Stomach (tissue), 9 donors: ENCODE data around the gene XYLT1. TPM values are rescaled to one million over a fixed set of nuclear protein-coding genes. Genes with fewer than 3 reads are reported as not detected.

Source experiments
- DNase-seq, 2 donors: peaks; one replicate each; pipeline versions ENCODE4 v3.0.0 to v3.0.0-alpha.2; 2013 to 2019
- H3K27ac ChIP-seq, 5 donors: fragments of 200-600 bp in 4 of 5; sonication (generic) in 4 of 5; one replicate each; pipeline ENCODE4 v1.5.1; 2013 to 2019; ENCODE audit warnings: mild to moderate bottlenecking in 1 of 5, moderate library complexity in 1 of 5
- H3K27me3 ChIP-seq, 3 donors: fragments of 200-600 bp; sonication (generic); one replicate each; pipeline ENCODE4 v1.5.1; 2017 to 2019; ENCODE audit warnings: mixed run types in 1 of 3
- H3K36me3 ChIP-seq, 4 donors: fragments of 200-600 bp; sonication (generic); 1 replicate in 3 of 4; 2 replicates in 1 of 4; pipeline ENCODE4 v1.5.1; 2016 to 2019
- H3K4me1 ChIP-seq, 4 donors: fragments of 200-600 bp; sonication (generic); one replicate each; pipeline ENCODE4 v1.5.1; 2016 to 2019
- H3K4me3 ChIP-seq, 4 donors: fragments of 200-600 bp; sonication (generic) in 3 of 4; one replicate each; pipeline ENCODE4 v1.5.1; 2016 to 2019; ENCODE audit warnings: mild to moderate bottlenecking in 1 of 4
- H3K9me3 ChIP-seq, 4 donors: fragments of 200-600 bp; sonication (generic); one replicate each; pipeline ENCODE4 v1.5.1; 2016 to 2019
- EP300 ChIP-seq: sonication (generic); formaldehyde crosslinking; IDR thresholded peaks from one replicate; pipeline ENCODE4 v1.6.1; 2017; ENCODE audit warnings: antibody characterized with exemption
- POLR2A ChIP-seq, 4 donors: fragments of 450-650 bp; IDR thresholded peaks; one replicate each; pipeline ENCODE4 v1.6.1; 2016; ENCODE audit warnings: antibody characterized with exemption in 4 of 4, control low read depth in 2 of 4, mild to moderate bottlenecking in 1 of 4, moderate library complexity in 1 of 4
- POLR2AphosphoS5 ChIP-seq, 3 donors: sonication (generic); formaldehyde crosslinking; IDR thresholded peaks; one replicate each; pipeline ENCODE4 v1.6.1; 2016; ENCODE audit warnings: antibody characterized with exemption in 3 of 3
- WGBS, 5 donors: extraction: QIAGEN DNeasy Blood & Tissue Kit in 3 of 5; methylation state at CpG; one replicate each; pipeline versions ENCODE4 v1.1.5 to v1.1.7; 2013 to 2018; 5-methylcytosine and 5-hydroxymethylcytosine counted together
- intact Hi-C: fragments of 100-400 bp; cut with DNase I; formaldehyde crosslinking; loops from one replicate; pipeline ENCODE4 v1.15.1; 2023; ENCODE audit warnings: low total_unique reads
- polyA plus RNA-seq, 3 donors: library from polyadenylated mRNA; stranded (reverse); fragments of 200-250 nt; gene quantifications; one replicate each; pipeline ENCODE4 v1.2.3, GENCODE V29; 2013
- total RNA-seq, 5 donors: library from RNA; depleted of rRNA; stranded (reverse); fragments of >200 nt; gene quantifications; one replicate each; pipeline versions ENCODE4 v1.1.0 to v1.2.3, GENCODE V29; 2014 to 2016
- TF ChIP-seq, protein P1 (sequence below), 7 experiments: fragments of 450-650 bp in 4 of 7; fragments of 200-600 bp in 3 of 7; sonication (generic) in 3 of 7; IDR thresholded peaks; one replicate each; pipeline ENCODE4 v1.5.1; 2016 to 2019; ENCODE audit warnings: antibody characterized with exemption in 7 of 7, control low read depth in 2 of 7, mild to moderate bottlenecking in 1 of 7
- donor health status: healthy with polysubstance abuse.
- donor health status: Bipolar disorder and iron deficiency.
- donor health status: healthy.

XYLT1 gene
- total and polyA plus RNA-seq, 8 donors: 0.87 to 59.5 (median 9.5) TPM

DNA sequence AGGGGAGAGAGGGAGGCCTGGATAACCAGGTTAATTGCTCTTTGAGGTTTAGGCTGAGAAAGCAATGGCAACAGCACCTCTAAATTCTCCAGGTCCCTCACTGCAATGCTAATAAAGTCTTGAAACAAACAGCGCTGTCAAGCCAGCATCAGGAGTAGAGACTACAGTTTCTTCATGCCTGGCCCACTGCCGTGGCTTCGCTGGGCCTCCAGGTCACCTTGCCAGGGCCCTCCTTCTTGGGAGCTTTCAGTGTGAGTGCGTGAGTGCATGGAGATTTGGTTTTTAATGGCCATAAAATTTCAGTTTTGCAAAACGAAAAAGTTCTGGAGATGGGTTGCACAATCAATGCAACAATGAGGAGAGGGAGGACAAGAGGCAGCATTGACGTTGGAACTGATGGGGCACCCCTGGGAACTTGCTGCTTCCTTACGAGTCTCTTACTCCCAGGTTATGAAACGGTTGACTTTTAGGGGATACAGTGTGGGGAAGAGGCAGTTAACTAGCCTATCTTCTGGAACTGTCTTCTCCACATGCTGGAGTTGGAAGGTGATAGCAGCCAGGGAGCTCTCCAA lies 229.4 kb downstream of the XYLT1 start:
- Histone ChIP-seq H3K4me3 (no peak overlapping the region), H3K36me3 (no peaks in the 10 kb centered on the region), H3K4me1 (peaks cover 0 to 12% (median 2%) of the 10 kb centered on the region in 4 donors), H3K27me3 (no peaks in the 10 kb centered on the region), H3K9me3 (no peaks in the 10 kb centered on the region), H3K27ac (no peak overlapping the region)
- intact Hi-C loops: no loop called here
- DNase-seq: no peak
- WGBS, 5 donors: 94 to 96% (median 95%) methylated on average over 8 of the region's 8 CpGs
- no peak for TF ChIP-seq POLR2A (IDR thresholded peaks at IDR 0.05)
- TF ChIP-seq POLR2AphosphoS5 (IDR thresholded peaks at IDR 0.05): no peak
- TF ChIP-seq, protein P1, sequence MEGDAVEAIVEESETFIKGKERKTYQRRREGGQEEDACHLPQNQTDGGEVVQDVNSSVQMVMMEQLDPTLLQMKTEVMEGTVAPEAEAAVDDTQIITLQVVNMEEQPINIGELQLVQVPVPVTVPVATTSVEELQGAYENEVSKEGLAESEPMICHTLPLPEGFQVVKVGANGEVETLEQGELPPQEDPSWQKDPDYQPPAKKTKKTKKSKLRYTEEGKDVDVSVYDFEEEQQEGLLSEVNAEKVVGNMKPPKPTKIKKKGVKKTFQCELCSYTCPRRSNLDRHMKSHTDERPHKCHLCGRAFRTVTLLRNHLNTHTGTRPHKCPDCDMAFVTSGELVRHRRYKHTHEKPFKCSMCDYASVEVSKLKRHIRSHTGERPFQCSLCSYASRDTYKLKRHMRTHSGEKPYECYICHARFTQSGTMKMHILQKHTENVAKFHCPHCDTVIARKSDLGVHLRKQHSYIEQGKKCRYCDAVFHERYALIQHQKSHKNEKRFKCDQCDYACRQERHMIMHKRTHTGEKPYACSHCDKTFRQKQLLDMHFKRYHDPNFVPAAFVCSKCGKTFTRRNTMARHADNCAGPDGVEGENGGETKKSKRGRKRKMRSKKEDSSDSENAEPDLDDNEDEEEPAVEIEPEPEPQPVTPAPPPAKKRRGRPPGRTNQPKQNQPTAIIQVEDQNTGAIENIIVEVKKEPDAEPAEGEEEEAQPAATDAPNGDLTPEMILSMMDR (IDR thresholded peaks at IDR 0.05): no peak

DNA sequence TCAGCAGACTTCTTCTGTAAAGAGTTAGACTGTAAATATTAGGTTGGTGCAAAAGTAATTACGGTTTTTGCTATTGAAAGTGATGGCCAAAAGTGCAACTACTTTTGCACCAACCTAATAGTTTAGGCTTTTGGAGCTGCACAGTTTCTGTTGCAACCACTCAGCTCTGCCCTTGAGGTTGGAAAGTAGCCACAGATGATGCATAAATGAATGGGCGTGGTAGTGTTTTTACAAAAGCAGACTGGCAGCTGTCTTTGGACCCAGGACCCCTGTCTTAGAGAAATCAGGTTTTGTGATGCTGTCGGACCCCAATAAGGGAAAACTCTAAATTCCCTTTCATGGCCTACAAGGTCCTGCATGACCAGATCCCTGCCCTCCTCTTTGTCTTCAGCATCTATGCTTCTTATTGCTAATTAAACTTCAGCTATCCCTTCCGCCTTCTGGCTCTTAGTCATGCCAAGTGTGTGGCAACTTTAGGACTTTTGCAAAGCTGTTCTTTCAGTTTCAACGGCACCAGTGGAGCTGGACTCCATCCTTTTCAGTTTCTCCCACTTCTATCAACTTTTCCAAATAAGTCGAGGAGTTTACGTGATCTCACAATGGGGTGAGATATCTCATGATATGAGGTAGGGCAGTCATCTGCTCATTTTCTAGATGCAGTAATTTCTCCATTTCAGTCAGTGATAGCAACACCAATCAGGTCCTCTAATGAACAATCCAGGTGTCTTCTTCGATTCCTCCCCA lies 232.3 kb downstream of the XYLT1 start:
- no peaks in the 10 kb centered on the region for H3K9me3 ChIP-seq
- no peak overlapping the region for H3K4me3 ChIP-seq
- no peak for DNase-seq
- H3K36me3 ChIP-seq: no peaks in the 10 kb centered on the region
- H3K4me1 ChIP-seq: peaks cover 0 to 4% (median 0%) of the 10 kb centered on the region in 4 donors
- TF ChIP-seq POLR2AphosphoS5 (IDR thresholded peaks at IDR 0.05) (no peak), POLR2A (IDR thresholded peaks at IDR 0.05) (no peak), EP300 (no peak)
- TF ChIP-seq, protein P1 (IDR thresholded peaks at IDR 0.05): no peak
- intact Hi-C loops: no loop called here
- no peak overlapping the region for H3K27ac ChIP-seq
- H3K27me3 ChIP-seq: no peaks in the 10 kb centered on the region
- WGBS, 5 donors: 80 to 89% (median 81%) methylated on average over 8 of the region's 8 CpGs

DNA sequence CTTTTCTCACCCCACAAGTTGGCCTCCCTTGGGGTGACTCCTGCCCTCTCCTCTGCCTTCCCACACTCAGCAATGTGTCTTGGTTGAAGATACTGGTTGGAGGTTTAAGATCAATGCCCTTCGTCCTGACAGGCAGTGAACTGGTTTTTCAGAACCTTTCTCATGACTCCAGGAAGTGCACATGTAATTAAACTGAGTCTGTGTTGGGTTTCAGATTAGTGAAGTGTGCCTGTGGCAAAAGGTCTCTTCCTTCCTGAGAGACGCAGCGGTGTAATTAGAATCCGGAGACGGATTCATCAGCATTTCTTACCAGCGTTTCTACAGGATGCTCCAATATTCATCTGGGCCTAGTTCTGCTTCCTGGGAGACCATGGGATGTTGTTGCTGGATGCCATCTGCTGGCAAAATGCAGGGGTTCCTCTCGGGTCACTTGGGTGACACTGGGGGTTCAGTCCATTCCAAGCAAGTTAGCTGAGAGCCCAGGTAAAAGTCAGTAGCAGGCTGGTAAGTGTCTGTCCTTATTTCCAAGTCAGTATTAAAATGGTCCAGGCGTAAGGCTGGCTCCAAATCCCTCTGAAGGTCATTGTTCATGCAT lies 233.3 kb downstream of the XYLT1 start:
- no peak for DNase-seq
- Histone ChIP-seq H3K27me3 (no peaks in the 10 kb centered on the region), H3K4me3 (no peak overlapping the region), H3K36me3 (no peaks in the 10 kb centered on the region), H3K27ac (no peak overlapping the region), H3K9me3 (no peaks in the 10 kb centered on the region), H3K4me1 (peaks cover 0 to 4% (median 0%) of the 10 kb centered on the region in 4 donors)
- WGBS, 5 donors: 60 to 87% (median 74%) methylated on average over 8 of the region's 8 CpGs
- no peak for TF ChIP-seq EP300
- no peak for TF ChIP-seq POLR2A (IDR thresholded peaks at IDR 0.05)
- TF ChIP-seq, protein P1 (IDR thresholded peaks at IDR 0.05): no peak
- TF ChIP-seq POLR2AphosphoS5 (IDR thresholded peaks at IDR 0.05): no peak
- intact Hi-C loops: no loop called here

DNA sequence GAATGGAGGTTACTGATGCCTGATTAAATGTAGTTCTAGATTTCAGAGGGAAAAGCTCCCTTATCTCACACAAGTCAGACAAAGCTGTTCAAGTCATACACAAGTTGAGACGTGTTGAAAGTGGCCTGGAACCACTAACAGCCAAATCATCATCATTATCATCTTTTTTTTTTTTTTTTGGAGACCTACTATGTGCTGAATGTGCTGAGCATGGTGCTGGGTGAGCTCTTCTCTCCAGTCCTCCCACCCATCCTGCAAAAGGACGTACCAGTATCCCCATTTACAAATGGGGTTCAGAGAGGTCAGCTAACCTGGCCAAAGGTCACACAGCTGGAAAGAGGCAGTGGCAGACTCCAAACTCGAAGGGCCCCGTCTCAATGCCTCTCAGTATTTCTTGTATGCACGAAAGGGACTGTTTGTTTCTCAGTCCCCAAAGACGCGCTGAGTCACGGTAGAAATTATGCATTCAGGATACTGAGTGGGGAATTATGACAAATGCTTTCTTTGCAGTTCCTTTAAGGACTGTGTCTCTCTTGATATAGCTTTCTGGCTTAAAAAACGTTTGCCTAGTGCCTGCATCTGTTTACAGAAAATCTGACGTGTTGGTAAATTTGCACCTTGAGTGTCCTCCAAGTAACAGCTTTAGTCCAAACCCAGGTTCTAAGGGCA lies 235.5 kb downstream of the XYLT1 start:
- Histone ChIP-seq H3K4me3 (no peak overlapping the region), H3K27ac (no peak overlapping the region), H3K4me1 (peaks cover 0 to 4% (median 0%) of the 10 kb centered on the region in 4 donors), H3K27me3 (no peaks in the 10 kb centered on the region), H3K9me3 (no peaks in the 10 kb centered on the region), H3K36me3 (no peaks in the 10 kb centered on the region)
- no peak for DNase-seq
- intact Hi-C loops: no loop called here
- 64 to 80% (median 77%) methylated on average over 10 of the region's 10 CpGs for WGBS, 5 donors
- no peak for TF ChIP-seq POLR2A (IDR thresholded peaks at IDR 0.05)
- TF ChIP-seq EP300: no peak
- TF ChIP-seq POLR2AphosphoS5 (IDR thresholded peaks at IDR 0.05): no peak
